Measurements from ENCODE around the gene CD80.

CD80 gene

DNA sequence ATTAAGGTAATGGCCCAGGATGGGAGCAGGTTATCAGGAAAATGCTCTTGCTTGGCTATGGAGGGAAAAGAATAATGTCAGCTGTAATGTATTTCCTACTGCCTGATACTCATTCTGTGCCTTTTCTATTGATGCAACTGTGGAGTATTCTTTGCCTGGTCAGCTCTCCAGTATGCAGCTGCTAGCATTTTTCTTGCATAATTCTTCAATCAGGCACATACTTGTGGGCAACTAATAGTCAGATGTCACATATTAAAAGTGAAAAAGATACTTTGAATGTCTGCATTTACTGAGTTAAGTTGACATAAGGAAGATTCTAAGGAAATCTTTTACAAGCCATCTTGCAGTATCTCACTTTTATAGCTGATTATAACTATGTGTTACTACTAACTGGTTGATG is 29.5 kb downstream of the CD80 start:
- TF ChIP-seq YY1 (IDR thresholded peaks at IDR 0.05; ENCODE audit: insufficient read depth, insufficient read length) (no peak), ZNF274 (IDR thresholded peaks at IDR 0.05; ENCODE audit: low read depth, low read length) (no peak), SUZ12 (IDR thresholded peaks at IDR 0.05; ENCODE audit: extremely low read depth, insufficient read depth, insufficient read length) (no peak)
- Histone ChIP-seq H3K4me3 (ENCODE audit: insufficient read length, low read depth) (no peak overlapping the region), H3K4me1 (ENCODE audit: insufficient read depth, insufficient read length) (no peaks in the 10 kb centered on the region), H3K9ac (ENCODE audit: insufficient read length, low read depth) (no peak overlapping the region), H3K36me3 (ENCODE audit: insufficient read depth, insufficient read length, low read length) (peaks cover 6% of the 10 kb centered on the region), H3K27me3 (ENCODE audit: insufficient read depth, insufficient read length) (no peaks in the 10 kb centered on the region), H3K9me3 (ENCODE audit: insufficient read depth, low read length) (no peaks in the 10 kb centered on the region)
- no peak for DNase-seq (ENCODE audit: low read depth, low spot score)

DNA sequence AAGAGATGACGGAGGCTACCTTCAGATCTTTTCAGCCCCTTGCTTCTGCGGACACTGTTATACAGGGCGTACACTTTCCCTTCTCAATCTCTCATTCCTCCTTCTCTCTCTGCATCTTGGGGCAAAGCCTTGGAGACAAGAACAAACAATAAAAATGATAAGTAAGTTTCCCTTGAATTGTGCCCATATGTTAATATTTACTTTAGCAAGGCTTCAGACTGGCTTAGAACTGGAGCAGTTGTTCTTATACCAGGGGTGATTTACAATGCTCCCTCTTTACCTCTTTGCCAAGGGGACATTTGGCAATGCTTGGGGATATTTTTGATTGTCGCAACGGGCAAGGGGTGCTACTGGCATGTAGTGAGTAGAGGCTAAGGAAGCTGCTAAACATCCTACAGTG is 31.7 kb downstream of the CD80 start:
- Histone ChIP-seq H3K36me3 (ENCODE audit: insufficient read depth, insufficient read length, low read length) (peaks cover 26% of the 10 kb centered on the region), H3K4me1 (ENCODE audit: insufficient read depth, insufficient read length) (no peaks in the 10 kb centered on the region), H3K9me3 (ENCODE audit: insufficient read depth, low read length) (no peaks in the 10 kb centered on the region), H3K27me3 (ENCODE audit: insufficient read depth, insufficient read length) (no peaks in the 10 kb centered on the region), H3K9ac (ENCODE audit: insufficient read length, low read depth) (no peak overlapping the region), H3K4me3 (ENCODE audit: insufficient read length, low read depth) (no peak overlapping the region)
- no peak for TF ChIP-seq SUZ12 (IDR thresholded peaks at IDR 0.05; ENCODE audit: extremely low read depth, insufficient read depth, insufficient read length)
- TF ChIP-seq ZNF274 (IDR thresholded peaks at IDR 0.05; ENCODE audit: low read depth, low read length), result no peak
- no peak for TF ChIP-seq YY1 (IDR thresholded peaks at IDR 0.05; ENCODE audit: insufficient read depth, insufficient read length)
- no peak for DNase-seq (ENCODE audit: low read depth, low spot score)

DNA sequence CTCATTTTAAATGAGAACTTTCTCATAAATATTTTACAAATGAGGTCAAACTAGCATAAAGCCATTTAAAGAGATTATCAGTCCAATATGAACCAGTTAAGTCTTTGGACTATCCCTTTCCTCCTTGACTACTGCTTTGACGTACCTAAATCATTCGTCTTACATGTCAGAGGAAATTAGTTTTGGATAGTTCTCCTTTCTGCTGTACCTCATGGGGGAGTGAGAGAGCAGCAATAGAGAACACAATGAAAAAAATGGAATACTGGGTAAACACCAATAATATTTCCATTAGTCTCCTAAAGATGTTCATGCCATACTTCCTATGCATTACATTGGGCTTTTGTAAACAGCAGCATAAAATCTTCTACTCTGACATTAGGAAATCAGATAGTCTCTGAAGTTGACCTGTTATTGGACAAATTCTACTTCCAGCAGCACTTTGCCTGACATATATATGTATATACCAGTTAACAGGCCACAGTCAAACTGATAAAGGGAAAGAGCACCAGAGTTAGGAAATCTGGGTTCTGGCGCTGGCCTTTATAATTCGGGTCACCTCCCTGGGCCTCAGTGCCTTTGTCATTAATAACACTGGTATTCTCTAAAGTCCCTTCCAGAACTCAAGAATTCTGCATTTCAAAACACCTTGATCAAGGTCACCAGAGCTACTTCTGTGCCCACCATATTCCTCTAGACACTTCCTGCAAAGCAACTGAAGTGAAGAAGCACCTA is 34.3 kb downstream of the CD80 start:
- no peak overlapping the region for H3K4me3 ChIP-seq (ENCODE audit: insufficient read length, low read depth)
- H3K4me1 ChIP-seq (ENCODE audit: insufficient read depth, insufficient read length), result no peaks in the 10 kb centered on the region
- H3K9ac ChIP-seq (ENCODE audit: insufficient read length, low read depth), result no peak overlapping the region
- no peak for TF ChIP-seq YY1 (IDR thresholded peaks at IDR 0.05; ENCODE audit: insufficient read depth, insufficient read length)
- TF ChIP-seq ZNF274 (IDR thresholded peaks at IDR 0.05; ENCODE audit: low read depth, low read length), result no peak
- no peak for TF ChIP-seq SUZ12 (IDR thresholded peaks at IDR 0.05; ENCODE audit: extremely low read depth, insufficient read depth, insufficient read length)
- DNase-seq (ENCODE audit: low read depth, low spot score), result no peak
- H3K27me3 ChIP-seq (ENCODE audit: insufficient read depth, insufficient read length), result no peaks in the 10 kb centered on the region
- H3K9me3 ChIP-seq (ENCODE audit: insufficient read depth, low read length), result peaks cover 8% of the 10 kb centered on the region; the same call in 1 of the 2 replicates
- H3K36me3 ChIP-seq (ENCODE audit: insufficient read depth, insufficient read length, low read length), result peaks cover 51% of the 10 kb centered on the region

DNA sequence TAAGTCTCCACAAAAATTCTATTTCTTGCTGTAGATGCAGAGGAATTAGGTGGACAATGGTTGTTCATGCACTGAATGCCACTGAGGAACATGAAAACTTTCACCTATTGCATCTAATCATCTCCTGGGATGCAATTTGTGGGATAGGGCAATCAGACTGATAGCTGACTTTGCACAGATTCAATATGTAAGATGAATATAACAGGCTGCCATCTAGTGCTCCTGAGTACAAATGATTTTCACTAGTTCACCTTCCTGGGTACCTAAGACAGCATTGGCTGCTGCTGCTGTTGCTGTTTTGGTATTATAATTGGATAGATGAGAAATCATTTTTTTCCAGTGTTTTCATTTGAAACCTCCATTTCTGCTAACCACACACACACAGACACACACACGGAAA is 41.4 kb downstream of the CD80 start:
- H3K4me1 ChIP-seq (ENCODE audit: insufficient read depth, insufficient read length), result no peaks in the 10 kb centered on the region

DNA sequence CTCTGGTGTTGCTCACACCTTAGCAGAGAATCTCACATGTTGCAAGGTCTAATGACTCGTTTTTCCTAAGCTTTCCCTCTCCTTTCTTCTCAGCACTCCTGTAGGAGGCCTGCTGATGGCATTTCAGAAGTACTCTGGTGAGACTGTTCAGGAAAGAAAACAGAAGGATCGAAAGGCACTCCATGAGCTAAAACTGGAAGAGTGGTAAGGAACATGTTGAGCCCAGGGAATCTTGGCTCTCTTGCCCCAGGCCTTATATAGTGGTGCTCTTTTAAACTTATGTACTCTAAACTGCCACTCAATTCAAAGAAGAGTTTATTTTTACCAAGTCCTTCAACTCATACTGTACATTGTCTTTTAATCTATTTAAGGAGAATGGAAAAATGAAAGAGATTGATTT is 42.3 kb downstream of the CD80 start:
- no peak for DNase-seq (ENCODE audit: low read depth, low spot score)
- Histone ChIP-seq H3K4me3 (ENCODE audit: insufficient read length, low read depth) (no peak overlapping the region), H3K27me3 (ENCODE audit: insufficient read depth, insufficient read length) (no peaks in the 10 kb centered on the region), H3K9ac (ENCODE audit: insufficient read length, low read depth) (no peak overlapping the region), H3K36me3 (ENCODE audit: insufficient read depth, insufficient read length, low read length) (peaks cover 96% of the 10 kb centered on the region), H3K4me1 (ENCODE audit: insufficient read depth, insufficient read length) (no peaks in the 10 kb centered on the region), H3K9me3 (ENCODE audit: insufficient read depth, low read length) (peaks cover 19% of the 10 kb centered on the region; the same call in 1 of the 2 replicates)
- TF ChIP-seq SUZ12 (IDR thresholded peaks at IDR 0.05; ENCODE audit: extremely low read depth, insufficient read depth, insufficient read length), result no peak
- TF ChIP-seq YY1 (IDR thresholded peaks at IDR 0.05; ENCODE audit: insufficient read depth, insufficient read length), result no peak
- no peak for TF ChIP-seq ZNF274 (IDR thresholded peaks at IDR 0.05; ENCODE audit: low read depth, low read length)

More for the DNA sequence above, 41.4 kb downstream of the CD80 start:
- no peak overlapping the region for H3K9ac ChIP-seq (ENCODE audit: insufficient read length, low read depth)
- H3K9me3 ChIP-seq (ENCODE audit: insufficient read depth, low read length), result peaks cover 19% of the 10 kb centered on the region; the same call in 1 of the 2 replicates
- H3K36me3 ChIP-seq (ENCODE audit: insufficient read depth, insufficient read length, low read length), result peaks cover 97% of the 10 kb centered on the region
- TF ChIP-seq YY1 (IDR thresholded peaks at IDR 0.05; ENCODE audit: insufficient read depth, insufficient read length), result no peak
- DNase-seq (ENCODE audit: low read depth, low spot score), result no peak
- no peaks in the 10 kb centered on the region for H3K27me3 ChIP-seq (ENCODE audit: insufficient read depth, insufficient read length)
- H3K4me3 ChIP-seq (ENCODE audit: insufficient read length, low read depth), result no peak overlapping the region

DNA sequence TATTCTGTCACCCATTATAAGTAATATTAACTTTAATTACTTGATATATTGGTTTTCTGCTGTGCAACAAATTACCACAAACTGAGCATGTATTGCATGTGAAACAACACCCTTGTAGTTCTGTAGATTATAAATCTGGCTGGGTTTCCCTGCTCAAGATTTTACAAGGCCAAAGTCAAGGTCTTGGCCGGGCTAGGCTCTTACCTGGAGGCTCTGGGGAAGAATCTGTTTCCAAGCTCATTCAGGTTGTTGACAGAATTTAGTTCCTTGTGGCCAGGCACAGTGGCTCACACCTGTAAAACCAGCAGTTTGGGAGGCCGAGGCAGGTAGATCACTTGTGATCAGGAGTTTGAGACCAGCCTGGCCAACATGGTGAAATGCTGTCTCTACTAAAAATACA is 44.8 kb downstream of the CD80 start:
- Histone ChIP-seq H3K9ac (ENCODE audit: insufficient read length, low read depth) (no peak overlapping the region), H3K4me1 (ENCODE audit: insufficient read depth, insufficient read length) (no peaks in the 10 kb centered on the region), H3K36me3 (ENCODE audit: insufficient read depth, insufficient read length, low read length) (peaks cover 93% of the 10 kb centered on the region), H3K4me3 (ENCODE audit: insufficient read length, low read depth) (no peak overlapping the region), H3K27me3 (ENCODE audit: insufficient read depth, insufficient read length) (no peaks in the 10 kb centered on the region), H3K9me3 (ENCODE audit: insufficient read depth, low read length) (peaks cover 10% of the 10 kb centered on the region; the same call in 1 of the 2 replicates)
- no peak for DNase-seq (ENCODE audit: low read depth, low spot score)
- TF ChIP-seq YY1 (IDR thresholded peaks at IDR 0.05; ENCODE audit: insufficient read depth, insufficient read length), result no peak
- TF ChIP-seq SUZ12 (IDR thresholded peaks at IDR 0.05; ENCODE audit: extremely low read depth, insufficient read depth, insufficient read length), result no peak
- TF ChIP-seq ZNF274 (IDR thresholded peaks at IDR 0.05; ENCODE audit: low read depth, low read length), result no peak

DNA sequence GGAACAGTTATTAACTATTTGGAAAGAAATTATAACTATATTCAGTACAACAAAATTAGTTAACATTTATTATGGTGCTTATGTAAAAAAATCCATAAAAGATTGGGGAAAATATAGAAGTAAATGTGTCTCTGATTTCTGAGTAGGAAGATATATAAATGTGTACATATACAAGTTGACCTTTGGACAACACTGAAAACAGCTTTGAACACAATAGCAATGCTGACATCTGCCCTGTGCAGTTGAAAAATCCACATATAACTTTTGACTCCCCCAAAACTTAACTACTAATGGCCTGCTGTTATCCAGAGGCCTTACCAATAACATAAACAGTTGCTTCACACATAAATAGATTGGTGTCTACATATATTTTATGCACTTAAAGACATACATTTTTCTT is 48.7 kb downstream of the CD80 start:
- no peak for TF ChIP-seq ZNF274 (IDR thresholded peaks at IDR 0.05; ENCODE audit: low read depth, low read length)
- no peak for TF ChIP-seq YY1 (IDR thresholded peaks at IDR 0.05; ENCODE audit: insufficient read depth, insufficient read length)
- TF ChIP-seq SUZ12 (IDR thresholded peaks at IDR 0.05; ENCODE audit: extremely low read depth, insufficient read depth, insufficient read length), result no peak
- Histone ChIP-seq H3K4me3 (ENCODE audit: insufficient read length, low read depth) (no peak overlapping the region), H3K9ac (ENCODE audit: insufficient read length, low read depth) (no peak overlapping the region), H3K27me3 (ENCODE audit: insufficient read depth, insufficient read length) (no peaks in the 10 kb centered on the region), H3K36me3 (ENCODE audit: insufficient read depth, insufficient read length, low read length) (peaks cover 90% of the 10 kb centered on the region), H3K9me3 (ENCODE audit: insufficient read depth, low read length) (no peaks in the 10 kb centered on the region), H3K4me1 (ENCODE audit: insufficient read depth, insufficient read length) (no peaks in the 10 kb centered on the region)
- DNase-seq (ENCODE audit: low read depth, low spot score), result no peak

Data from NT2/D1 (cell line).